HG03060 (cell line): ENCODE data around the gene HPS1.

ENCODE experiments used
- ATAC-seq: cut with Tn5 transposase; IDR thresholded peaks from one replicate; pipeline ENCODE4 v1.9.1; 2021; ENCODE audit warnings: low read depth, moderate number of reproducible peaks; ENCODE audit not compliant: unreplicated experiment

The HPS1 gene

DNA sequence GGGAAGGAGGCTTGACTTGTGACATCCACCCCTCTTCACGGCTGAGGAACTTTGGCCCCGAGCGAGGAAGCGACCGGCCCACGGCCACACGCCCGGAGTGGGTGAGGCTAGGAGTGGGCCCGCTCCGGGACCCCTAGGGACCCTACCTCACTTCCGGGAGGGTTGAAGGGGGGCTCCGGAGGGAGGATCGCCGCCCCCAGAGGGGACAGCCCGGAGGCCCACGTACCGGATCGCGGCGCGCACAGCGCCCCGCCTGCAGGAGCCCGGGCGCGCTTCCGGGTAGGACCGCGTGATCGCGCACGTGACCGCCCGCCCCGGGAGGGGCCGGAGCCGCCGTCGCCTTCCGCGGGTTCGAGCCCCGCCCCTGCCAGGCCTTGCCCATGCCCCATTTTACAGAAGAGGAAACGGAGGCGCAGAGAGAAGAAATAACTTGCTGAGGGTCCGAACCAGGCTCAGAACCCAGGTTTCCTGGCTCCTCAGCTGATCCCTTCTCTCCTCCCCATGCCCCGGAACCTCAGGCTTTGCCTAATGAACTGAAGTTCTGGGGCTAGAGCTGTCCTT lies at the start of gene HPS1:
Gene HPS1 (minus strand): TSS at position 275 of the 561 bp plus-strand sequence. CDS start 3,695 bp downstream, outside the sequence.
- ATAC-seq, result peak; percentile 53

DNA sequence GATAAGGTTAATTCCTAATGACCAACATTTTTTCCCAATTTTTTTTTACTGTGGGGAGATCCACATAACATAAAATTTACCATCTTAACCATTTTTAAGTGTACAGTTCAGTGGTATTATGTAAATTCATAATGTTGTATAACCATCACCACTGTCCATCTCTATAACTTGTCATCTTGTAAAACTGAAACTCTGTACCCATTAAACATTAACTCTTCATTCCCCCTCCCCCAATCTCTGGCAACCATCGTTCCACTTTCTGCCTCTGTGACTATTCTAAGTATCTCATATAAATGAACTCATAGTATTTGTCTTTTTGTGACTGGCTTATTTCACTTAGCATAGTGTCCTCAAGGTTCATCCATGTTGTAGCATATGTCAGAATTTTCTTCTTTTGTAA lies 46.0 kb upstream of the HPS1 start:
- ATAC-seq, result no peak

- ATAC-seq, result no peak
Measured at GRCh38 chr10:98489561-98490481, 43.1 kb upstream of the HPS1 start.

DNA sequence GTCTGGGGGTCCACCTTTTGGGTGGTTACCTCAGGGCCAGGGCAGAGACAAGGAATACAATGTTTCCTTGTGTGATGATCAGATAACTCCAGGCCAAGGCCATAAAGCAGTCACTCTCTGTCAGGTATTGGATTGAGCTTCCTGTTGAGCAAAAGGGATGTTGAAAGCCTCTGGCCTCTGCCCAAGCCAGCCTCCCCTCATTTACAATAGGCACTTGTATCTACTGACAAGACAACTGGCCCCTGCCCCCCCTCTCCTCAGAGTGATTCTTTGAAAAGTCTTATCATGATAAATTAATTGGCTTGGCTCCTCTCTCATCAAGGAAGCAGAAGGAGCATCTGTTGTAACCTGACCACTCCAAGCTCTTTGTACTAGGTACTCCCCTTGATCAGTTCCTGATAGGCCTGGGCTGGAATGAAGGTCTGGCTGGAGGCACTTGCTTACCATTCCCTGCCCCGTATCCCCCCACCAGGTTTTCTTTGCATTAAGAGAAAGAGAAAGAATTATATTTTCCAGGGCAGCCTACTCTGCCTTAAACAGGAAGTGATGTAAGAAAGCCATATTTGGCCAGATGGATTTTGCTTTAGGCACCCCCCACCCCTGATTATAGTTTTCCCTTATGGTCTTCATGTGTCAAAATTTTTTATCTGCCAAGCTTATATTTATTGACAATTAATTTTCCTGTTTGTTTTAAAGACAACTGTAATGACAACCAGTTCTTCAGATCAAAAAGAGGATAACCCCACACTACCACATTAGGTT lies 42.1 kb upstream of the HPS1 start:
- no peak for ATAC-seq

GRCh38 chr10:98487649-98488048 lies 40.9 kb upstream of the HPS1 start:
- no peak for ATAC-seq

DNA sequence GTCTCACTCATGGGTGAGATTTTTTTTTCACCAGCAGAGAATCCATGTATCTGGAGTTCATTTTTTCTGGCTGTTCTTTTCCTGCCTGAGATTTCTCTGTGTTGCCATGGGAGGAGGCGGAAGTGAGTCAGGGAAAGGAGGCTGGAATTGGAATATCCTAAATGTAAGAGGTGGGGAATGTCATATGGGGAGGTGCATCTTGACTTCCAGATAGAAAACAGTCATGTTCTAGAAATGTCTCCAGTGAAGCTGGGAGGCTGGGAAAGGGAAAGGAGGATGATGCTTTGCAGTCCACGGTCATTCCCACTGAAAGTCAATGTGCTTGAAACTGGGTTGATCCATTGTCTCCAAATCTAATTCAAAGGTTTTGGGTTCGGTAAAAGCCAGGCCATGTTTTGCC lies 39.7 kb upstream of the HPS1 start:
- ATAC-seq, result no peak

DNA sequence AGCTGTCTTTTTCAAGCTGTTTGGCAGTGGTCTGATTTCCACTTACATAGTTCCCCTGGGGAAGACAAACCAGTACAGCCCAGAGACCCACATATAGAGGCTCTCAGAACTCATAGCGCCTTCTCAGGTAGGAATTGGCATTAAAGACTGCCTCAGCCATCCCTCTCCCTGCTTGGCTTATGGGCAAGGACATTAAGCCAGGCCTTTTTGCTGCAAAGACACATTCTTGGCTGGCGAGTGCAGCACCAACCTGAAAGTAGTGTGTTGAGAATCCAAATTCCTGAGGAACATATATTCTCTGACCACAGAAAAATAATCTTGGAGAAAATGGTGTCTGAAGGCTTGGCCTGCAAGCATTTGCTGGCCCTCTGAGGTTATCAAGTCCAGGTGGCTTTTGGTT lies 39.2 kb upstream of the HPS1 start:
- no peak for ATAC-seq

DNA sequence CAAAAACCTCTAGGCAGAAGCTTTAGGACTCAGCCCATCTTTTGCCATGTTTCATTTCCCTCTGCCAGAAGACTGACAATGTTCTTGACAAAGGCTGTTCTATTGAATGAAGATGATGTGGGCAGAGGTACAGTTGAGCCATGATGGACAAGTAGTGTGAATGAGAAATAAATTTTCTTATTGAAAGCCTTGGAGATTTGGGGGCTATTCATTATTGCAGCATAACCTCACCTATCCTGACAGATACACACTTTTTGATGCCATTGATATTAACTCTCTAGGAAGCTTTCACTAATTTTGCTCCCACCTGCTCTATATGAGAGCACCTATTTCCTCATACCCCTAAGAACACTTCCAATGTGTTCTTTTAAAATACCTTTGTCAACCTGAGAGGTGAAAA lies 36.9 kb upstream of the HPS1 start:
- no peak for ATAC-seq

- ATAC-seq, result no peak
Measured at GRCh38 chr10:98482096-98482495, 35.4 kb upstream of the HPS1 start.

DNA sequence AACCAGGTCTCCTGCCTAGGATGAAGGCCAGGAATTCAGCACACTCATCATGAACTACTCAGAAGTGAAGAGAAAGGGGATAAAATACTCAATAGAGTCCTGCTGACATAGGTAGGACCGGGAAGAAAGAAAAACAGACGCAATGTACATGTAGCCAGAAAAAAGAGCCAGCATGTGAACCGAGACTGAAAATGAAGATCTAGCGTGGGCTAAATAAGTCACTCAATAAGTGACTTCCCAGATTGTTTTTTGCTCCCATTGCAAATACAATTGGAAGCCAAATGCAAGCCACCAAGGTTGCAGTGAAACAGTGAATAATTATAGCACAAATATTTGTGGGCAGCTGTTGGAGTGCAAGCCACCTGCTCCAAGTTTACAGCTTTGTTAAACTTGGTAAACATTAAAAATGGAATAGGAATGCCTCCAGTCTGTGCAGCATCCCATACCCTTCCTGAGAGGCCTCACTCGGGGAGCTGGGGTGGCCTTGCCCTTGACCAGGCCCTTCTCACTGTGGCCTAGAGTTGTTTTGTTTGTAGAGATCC lies 34.7 kb upstream of the HPS1 start:
- no peak for ATAC-seq

- ATAC-seq, result no peak
Measured at GRCh38 chr10:98478430-98479222, 31.9 kb upstream of the HPS1 start.

DNA sequence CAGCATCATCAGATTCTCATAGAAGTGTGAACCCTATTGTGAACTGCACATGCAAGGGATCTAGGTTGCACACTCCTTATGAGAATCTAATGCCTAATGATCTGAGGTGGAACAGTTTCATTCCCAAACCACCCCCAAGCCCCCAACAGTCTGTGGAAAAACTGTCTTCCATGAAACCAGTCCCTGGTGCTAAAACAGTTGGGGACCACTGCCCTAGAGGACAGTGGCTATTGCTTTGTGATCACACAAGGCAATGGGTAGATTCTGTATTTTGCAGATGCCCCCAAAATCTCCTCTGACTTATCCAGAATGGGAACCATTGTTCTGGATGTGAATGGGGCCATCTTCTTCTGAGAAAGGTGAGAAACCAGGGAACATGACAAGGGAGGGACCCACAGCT lies 31.1 kb upstream of the HPS1 start:
- ATAC-seq, result no peak

DNA sequence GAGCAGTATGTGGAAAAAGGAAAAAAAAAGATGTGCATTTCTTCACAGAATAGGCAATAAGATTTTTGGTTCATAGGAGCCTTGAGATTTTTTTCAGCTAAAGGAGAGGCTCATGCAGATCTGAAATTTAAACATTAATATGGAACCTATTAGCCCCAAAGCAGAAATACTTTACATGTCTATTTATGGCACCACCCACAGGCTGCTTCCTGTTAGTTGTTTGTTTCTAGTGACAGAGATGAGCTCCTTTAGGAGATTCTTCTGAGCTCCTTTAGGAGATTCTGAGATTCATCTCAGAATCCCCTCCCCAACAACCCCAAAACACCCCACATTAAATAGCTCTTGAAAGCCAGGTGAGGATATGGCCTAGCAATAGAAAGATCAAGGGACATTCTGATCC lies 27.9 kb upstream of the HPS1 start:
- ATAC-seq, result no peak

DNA sequence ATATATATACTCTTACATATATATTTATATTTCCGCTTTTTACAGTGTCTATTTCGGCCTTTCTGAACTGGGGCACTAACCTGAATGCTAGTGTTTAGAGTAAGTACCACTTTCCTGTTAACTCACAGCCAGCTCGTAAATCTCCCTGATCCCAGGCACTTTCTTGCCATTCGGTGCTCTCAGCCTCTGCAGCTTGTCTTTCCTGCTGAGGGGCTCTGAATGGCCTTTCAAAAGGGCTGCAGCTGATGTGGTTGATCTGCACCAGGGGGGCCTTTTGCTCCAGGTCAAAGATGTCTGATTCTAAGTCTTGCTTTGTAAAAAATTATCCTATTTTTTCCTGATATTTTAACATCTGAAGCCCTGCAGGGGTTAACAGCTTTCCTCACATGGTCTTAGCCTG lies 25.5 kb upstream of the HPS1 start:
- no peak for ATAC-seq

DNA sequence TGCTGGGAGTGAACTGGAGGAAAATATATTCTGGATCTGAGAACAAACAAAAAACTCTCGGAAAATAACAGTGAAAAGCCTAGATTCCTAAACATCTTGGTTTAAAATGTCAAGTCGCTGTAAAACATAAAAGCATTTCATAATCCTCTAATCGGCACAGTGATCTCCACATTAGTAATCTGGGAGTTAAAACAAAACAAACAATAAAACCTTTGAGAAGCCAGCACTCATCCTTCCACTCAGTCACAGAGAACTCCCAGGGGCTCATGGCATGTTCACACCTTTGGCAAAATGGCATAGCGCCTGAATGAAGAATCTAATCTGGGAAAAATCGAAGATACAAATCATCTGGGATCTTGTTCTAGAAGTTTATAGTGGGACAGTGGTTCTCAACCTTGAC lies 24.1 kb upstream of the HPS1 start:
- ATAC-seq, result no peak

- ATAC-seq, result no peak
Measured at GRCh38 chr10:98469001-98469931, 22.5 kb upstream of the HPS1 start.

DNA sequence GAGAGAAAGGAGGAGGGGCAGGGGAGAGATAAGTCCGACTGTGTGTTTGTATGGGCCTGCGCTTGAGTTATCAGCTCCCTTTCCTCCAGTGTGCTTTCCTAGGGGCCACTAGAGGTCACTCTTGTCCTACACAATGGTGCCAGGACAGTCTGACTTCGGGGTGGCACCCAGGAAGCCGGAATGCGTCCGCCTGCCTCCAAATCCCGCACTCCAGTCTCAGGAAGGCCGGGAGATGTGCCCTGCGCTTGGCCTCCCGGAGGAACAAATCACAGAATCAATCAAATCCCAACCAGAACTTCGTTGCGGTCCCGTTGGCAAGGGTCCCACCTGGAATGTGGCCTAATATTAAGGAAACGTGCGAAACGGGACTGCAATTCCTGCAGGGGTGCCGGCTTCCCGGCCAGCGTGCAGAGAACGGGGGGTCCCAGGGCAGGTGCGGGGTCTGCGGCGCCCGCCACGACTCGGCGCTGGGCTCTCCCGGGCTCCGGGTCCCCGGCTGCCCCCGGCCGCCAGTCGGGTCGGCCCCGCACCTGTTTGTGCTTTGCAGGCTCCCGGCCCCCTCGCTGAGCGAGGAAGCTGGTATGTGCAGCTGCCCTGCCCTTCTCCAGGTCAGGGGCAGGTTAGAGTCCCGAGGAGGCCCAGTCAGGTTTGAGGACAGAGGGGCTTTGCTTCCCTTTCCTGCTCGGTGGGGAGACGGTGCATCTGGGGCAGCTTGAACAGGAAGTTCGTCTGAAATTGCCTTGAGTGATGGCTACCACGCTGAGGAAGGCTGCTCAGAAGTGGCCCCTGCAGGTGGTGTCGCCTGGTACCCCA lies 21.0 kb upstream of the HPS1 start:
- ATAC-seq, result peak; percentile 91

DNA sequence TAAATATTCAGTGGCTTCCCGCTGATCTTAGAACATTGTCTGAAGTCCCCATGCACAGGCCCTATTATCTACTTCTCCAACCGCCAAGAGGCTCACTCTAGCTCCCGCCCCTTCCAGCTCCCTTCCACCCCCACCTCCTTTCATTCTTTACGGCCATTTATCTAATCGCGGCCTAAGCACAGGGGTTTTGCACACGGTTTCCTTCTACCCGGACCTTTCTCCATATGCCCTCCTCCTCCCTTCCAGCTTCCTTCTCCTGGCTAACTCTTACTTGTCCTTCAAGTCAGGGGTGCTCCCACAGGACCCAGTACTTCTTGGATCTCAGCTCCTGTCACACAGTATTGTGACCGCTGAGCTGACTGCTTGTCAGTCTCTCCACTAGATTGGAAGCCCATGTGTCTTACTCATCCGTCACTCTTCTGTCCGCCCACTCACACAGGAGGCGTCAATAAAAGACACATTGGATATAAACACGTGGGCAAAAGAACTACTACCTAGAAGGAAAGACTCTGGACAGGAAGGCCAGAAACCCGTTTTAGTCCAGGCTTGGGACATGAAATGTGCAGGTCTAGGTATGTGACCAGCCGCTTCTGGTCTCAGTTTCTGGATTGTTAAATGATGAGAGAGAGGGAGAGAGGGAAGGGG lies 20.2 kb upstream of the HPS1 start:
- ATAC-seq, result no peak
